Breast epithelium (tissue), 4 donors: ENCODE measurements around the gene POGK. TPM values are rescaled to one million over a fixed set of nuclear protein-coding genes. Genes with fewer than 3 reads are reported as not detected.

Experiments
- DNase-seq, 2 donors: peaks; one replicate each; pipeline ENCODE4 v3.0.0-alpha.2; 2019; ENCODE audit warnings: low spot score in 2 of 2
- H3K27ac ChIP-seq, 2 donors: fragments of 200-600 bp; sonication (generic) in 1 of 2; one replicate each; pipeline ENCODE4 v1.5.1; 2016 to 2019; ENCODE audit warnings: mild to moderate bottlenecking in 1 of 2
- H3K27me3 ChIP-seq, 2 donors: fragments of 200-600 bp; sonication (generic) in 1 of 2; one replicate each; pipeline versions ENCODE4 v1.5.1 to v1.6.0; 2017 to 2019; ENCODE audit warnings: control low read depth in 1 of 2, mild to moderate bottlenecking in 1 of 2
- H3K36me3 ChIP-seq: fragments of 200-600 bp; one replicate; pipeline ENCODE4 v1.5.1; 2019
- H3K4me1 ChIP-seq, 2 donors: fragments of 200-600 bp; sonication (generic); one replicate each; pipeline ENCODE4 v1.5.1; 2016 to 2019; ENCODE audit warnings: control low read depth in 1 of 2
- H3K4me3 ChIP-seq, 3 donors: fragments of 200-600 bp; sonication (generic); 1 replicate in 2 of 3; 2 replicates in 1 of 3; pipeline ENCODE4 v1.5.1; 2016 to 2019; ENCODE audit warnings: mild to moderate bottlenecking in 3 of 3, moderate library complexity in 2 of 3
- H3K9me3 ChIP-seq, 2 donors: fragments of 200-600 bp; sonication (generic) in 1 of 2; one replicate each; pipeline ENCODE4 v1.5.1; 2016 to 2019; ENCODE audit warnings: control low read depth in 1 of 2
- POLR2A ChIP-seq: fragments of 450-650 bp; IDR thresholded peaks from one replicate; pipeline ENCODE4 v1.6.1; 2016; ENCODE audit warnings: antibody characterized with exemption, mild to moderate bottlenecking, moderate library complexity
- POLR2AphosphoS5 ChIP-seq, 3 donors: sonication (generic); formaldehyde crosslinking; IDR thresholded peaks; one replicate each; pipeline ENCODE4 v1.6.1; 2017; ENCODE audit warnings: antibody characterized with exemption in 3 of 3
- intact Hi-C: fragments of 100-400 bp; cut with DNase I; formaldehyde crosslinking; loops from one replicate; pipeline ENCODE4 v1.15.1; 2023; ENCODE audit warnings: low total_unique reads
- total RNA-seq, 3 donors: library from RNA; depleted of rRNA; stranded (reverse); fragments of >200 nt; gene quantifications; one replicate each; pipeline ENCODE4 v1.1.0, GENCODE V29; 2016
- TF ChIP-seq, protein P1 (sequence below), 3 donors: fragments of 450-650 bp; IDR thresholded peaks; one replicate each; pipeline ENCODE4 v1.5.1; 2016 to 2017; ENCODE audit warnings: antibody characterized with exemption in 3 of 3, mild to moderate bottlenecking in 3 of 3, moderate library complexity in 3 of 3

Gene POGK, protein sequence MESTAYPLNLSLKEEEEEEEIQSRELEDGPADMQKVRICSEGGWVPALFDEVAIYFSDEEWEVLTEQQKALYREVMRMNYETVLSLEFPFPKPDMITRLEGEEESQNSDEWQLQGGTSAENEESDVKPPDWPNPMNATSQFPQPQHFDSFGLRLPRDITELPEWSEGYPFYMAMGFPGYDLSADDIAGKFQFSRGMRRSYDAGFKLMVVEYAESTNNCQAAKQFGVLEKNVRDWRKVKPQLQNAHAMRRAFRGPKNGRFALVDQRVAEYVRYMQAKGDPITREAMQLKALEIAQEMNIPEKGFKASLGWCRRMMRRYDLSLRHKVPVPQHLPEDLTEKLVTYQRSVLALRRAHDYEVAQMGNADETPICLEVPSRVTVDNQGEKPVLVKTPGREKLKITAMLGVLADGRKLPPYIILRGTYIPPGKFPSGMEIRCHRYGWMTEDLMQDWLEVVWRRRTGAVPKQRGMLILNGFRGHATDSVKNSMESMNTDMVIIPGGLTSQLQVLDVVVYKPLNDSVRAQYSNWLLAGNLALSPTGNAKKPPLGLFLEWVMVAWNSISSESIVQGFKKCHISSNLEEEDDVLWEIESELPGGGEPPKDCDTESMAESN
- 10 to 100 TPM; 29.5 to 42.9 (median 29.8) TPM for total RNA-seq

DNA sequence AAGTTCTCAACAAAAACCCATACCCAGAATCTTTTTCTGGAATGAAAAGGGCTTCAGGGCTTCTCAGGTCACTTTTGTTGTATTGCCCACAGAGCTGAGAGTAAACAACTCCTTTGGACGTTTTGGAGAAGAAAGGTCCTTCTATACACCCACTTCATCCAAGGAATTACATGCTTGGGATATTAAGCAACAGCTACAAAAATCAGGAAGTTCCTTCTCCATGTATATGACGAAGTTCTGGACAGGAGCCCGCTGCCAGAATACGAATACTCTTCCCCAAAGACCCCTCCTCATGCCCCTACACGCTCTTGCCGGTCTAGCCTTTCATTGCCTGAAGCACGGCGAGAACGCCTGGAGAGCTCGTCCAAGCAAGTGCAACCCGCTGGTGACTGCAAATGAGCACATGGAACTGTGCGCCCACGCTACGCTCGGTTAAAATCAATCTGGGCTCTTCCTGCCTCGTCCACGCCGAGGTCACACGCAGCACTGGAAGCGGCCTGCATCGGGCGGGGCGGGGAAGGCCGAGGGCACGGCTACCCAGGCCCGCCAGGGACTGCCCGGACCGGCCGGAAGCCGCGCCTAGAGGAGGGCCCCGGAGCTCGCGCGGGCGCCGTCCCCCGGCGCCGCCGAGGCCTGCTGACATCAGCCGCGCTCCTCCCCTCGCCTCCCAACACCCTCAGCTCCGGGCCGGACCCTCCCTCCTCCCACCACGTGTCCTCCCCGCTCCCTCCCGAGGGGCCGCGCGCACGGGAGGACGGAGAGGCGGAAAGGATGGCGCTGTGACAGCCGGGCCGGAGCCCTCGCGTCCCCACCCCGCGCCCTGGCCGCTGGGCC, at the start of gene POGK:
POGK (plus strand) TSS at position 710 of the 834 bp plus-strand sequence. CDS start 1,482 bp downstream, outside the sequence.
- peak within 1 kb of the TSS; percentile 92 to 97 for H3K27ac ChIP-seq
- H3K4me3 ChIP-seq = peak within 1 kb of the TSS; percentile 60 to 83 (median 75)
- no peaks in the 10 kb centered on the region for H3K36me3 ChIP-seq
- TF ChIP-seq, protein P1, sequence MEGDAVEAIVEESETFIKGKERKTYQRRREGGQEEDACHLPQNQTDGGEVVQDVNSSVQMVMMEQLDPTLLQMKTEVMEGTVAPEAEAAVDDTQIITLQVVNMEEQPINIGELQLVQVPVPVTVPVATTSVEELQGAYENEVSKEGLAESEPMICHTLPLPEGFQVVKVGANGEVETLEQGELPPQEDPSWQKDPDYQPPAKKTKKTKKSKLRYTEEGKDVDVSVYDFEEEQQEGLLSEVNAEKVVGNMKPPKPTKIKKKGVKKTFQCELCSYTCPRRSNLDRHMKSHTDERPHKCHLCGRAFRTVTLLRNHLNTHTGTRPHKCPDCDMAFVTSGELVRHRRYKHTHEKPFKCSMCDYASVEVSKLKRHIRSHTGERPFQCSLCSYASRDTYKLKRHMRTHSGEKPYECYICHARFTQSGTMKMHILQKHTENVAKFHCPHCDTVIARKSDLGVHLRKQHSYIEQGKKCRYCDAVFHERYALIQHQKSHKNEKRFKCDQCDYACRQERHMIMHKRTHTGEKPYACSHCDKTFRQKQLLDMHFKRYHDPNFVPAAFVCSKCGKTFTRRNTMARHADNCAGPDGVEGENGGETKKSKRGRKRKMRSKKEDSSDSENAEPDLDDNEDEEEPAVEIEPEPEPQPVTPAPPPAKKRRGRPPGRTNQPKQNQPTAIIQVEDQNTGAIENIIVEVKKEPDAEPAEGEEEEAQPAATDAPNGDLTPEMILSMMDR (IDR thresholded peaks at IDR 0.05) = peak in 1 of 3 donors; percentile 9
- TF ChIP-seq POLR2AphosphoS5 (IDR thresholded peaks at IDR 0.05) = peak; percentile 72 to 84 (median 78)
- no peak for TF ChIP-seq POLR2A
- H3K9me3 ChIP-seq = no peaks in the 10 kb centered on the region
- peaks cover 3 to 18% of the 10 kb centered on the region in 2 donors for H3K4me1 ChIP-seq
- peak; percentile 85 to 90 for DNase-seq
- intact Hi-C loops = no loop called here
- H3K27me3 ChIP-seq = no peaks in the 10 kb centered on the region

DNA sequence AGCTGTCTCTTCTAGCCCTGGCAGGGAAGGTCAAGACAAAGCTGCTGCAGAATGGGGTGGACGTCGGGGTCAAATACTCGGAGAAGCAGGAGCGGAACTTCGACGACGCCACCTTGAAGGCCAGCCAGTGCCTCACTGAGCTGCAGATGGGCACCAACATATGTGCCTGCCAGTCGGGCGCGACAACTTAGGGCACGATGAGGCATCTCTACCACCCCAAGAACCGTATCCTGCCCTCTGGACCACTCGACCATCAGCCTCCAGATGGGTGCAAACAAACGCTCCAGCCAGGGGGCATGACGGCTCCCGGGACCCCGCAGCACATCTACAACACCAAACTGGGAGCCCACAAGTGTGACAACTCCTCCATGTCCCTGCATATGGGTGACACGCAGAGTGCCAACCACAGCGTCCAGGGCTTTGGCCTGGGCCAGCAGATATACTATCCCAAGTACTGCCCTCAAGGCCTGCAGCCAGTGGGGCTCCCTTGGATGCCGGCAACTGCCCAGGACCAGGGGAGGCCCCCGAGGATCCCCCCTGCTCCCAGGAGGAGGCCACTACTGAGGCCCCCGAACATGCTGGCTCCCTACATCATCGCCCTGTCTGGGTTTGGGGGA, 42.5 kb upstream of the POGK start:
- Histone ChIP-seq H3K9me3 (no peaks in the 10 kb centered on the region), H3K27me3 (no peaks in the 10 kb centered on the region), H3K4me3 (no peak overlapping the region), H3K27ac (no peak overlapping the region), H3K4me1 (no peaks in the 10 kb centered on the region), H3K36me3 (no peaks in the 10 kb centered on the region)
- TF ChIP-seq POLR2AphosphoS5 (IDR thresholded peaks at IDR 0.05) = no peak
- DNase-seq = no peak
- intact Hi-C loops = no loop called here

DNA sequence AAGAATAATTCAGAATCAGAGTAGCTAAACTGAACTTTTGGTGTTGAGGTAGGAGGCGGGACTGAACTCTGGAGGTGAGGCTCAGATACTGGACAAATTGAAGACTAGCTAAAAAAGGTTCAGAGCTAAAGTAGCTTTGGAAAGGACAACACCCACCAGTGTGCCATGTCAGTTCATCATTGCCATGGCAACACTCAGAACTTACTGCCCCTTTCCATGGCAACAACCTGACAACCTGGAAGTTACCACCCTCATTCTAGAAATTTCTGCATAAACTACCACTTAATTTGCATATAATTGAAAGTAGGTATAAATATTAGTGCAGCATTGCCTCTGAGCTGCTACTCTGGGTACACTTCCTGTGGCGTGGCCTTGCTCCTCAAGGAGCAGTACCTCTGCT, 30.3 kb upstream of the POGK start:
- DNase-seq = no peak
- Histone ChIP-seq H3K27ac (no peak overlapping the region), H3K4me1 (no peaks in the 10 kb centered on the region), H3K36me3 (no peaks in the 10 kb centered on the region), H3K4me3 (no peak overlapping the region), H3K27me3 (no peaks in the 10 kb centered on the region), H3K9me3 (no peaks in the 10 kb centered on the region)
- no peak for TF ChIP-seq POLR2AphosphoS5 (IDR thresholded peaks at IDR 0.05)
- TF ChIP-seq, protein P1 (IDR thresholded peaks at IDR 0.05) = no peak
- intact Hi-C loops = no loop called here

DNA sequence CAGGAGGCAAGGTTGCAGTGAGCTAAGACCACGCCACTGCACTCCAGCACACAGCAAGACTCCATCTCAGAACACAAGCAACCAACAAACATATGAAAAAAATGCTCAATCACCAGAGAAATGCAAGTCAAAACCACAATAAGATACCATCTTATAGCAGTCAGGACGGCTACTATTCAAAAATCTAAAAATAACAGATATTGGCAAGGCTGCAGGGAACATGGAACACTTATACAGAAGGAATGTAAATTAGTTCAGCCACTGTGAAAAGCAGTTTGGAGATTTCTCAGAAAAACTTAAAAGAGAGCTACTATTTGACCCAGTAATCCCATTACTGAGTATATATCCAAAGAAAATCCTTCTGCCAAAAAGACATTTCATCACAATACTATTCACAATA, 27.6 kb upstream of the POGK start:
- Histone ChIP-seq H3K36me3 (no peaks in the 10 kb centered on the region), H3K9me3 (peaks cover 0 to 4% of the 10 kb centered on the region in 2 donors), H3K4me1 (no peaks in the 10 kb centered on the region), H3K27me3 (no peaks in the 10 kb centered on the region), H3K27ac (no peak overlapping the region), H3K4me3 (no peak overlapping the region)
- TF ChIP-seq POLR2A (no peak), POLR2AphosphoS5 (IDR thresholded peaks at IDR 0.05) (no peak)
- TF ChIP-seq, protein P1 (IDR thresholded peaks at IDR 0.05) = no peak
- intact Hi-C loops = no loop called here
- no peak for DNase-seq

DNA sequence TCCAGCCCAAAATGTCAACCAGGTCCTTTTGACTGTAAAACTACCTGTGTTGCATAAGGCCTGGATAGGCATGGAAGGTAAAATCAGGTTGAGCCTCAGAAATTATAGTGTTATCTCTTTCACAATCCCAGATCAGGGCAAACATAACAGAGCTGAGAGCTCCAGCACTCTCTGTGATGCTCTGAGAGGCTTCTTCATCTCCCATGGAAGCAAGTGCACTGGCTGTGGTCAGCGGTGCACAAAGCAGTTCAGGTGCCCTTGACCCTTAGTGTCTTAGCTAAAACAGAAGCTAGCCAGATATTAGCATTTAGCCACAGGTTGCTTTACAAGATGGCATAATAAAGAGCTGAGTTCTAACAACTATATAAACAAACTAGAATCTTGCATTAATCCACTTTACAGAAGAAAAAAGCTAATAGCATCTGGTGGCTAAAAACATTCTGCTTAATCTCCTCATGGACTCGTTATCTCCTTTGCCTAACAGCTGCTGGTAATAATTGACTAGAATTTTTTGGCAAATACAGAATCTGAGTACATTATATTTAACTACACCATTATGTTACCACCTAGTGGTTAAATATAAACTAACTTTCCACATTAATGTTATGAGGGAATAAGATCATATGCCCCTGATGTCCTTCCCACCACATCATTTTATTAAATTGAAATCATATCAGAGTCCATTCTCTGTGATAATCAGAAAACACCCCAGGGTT, 25.6 kb upstream of the POGK start:
- H3K27me3 ChIP-seq = no peaks in the 10 kb centered on the region
- H3K27ac ChIP-seq = no peak overlapping the region
- intact Hi-C loops = no loop called here
- no peak for DNase-seq
- no peak overlapping the region for H3K4me3 ChIP-seq
- peaks cover 0 to 4% of the 10 kb centered on the region in 2 donors for H3K9me3 ChIP-seq
- no peaks in the 10 kb centered on the region for H3K4me1 ChIP-seq
- no peaks in the 10 kb centered on the region for H3K36me3 ChIP-seq
- no peak for TF ChIP-seq POLR2AphosphoS5 (IDR thresholded peaks at IDR 0.05)
- TF ChIP-seq, protein P1 (IDR thresholded peaks at IDR 0.05) = no peak
- no peak for TF ChIP-seq POLR2A
